Memory B cell (primary cell): ENCODE data around the gene EEF1AKMT4.
"Not testable (repeated sequence)": the region's sequence is repeated elsewhere in the genome, so short reads cannot be mapped to it uniquely, and the experiment has no call there.

Experiments
- ATAC-seq: fragments of 150-1000 bp; cut with Tn5 transposase; 2 replicates; pipeline ENCODE4 v1.10.0; 2021; ENCODE audit warnings: low read depth, mild to moderate bottlenecking, moderate library complexity
- DNase-seq, 2 donors: peaks; one replicate each; pipeline ENCODE4 v3.0.0; 2022; ENCODE audit warnings: low spot score in 2 of 2
- H3K27ac Mint-ChIP-seq: one replicate; pipeline ENCODE4 v1.8.0; 2022; ENCODE audit warnings: mild to moderate bottlenecking, moderate library complexity, mixed read lengths
- H3K27me3 Mint-ChIP-seq: one replicate; pipeline ENCODE4 v1.8.0; 2022; ENCODE audit warnings: mixed read lengths
- H3K36me3 Mint-ChIP-seq: one replicate; pipeline ENCODE4 v1.8.0; 2022; ENCODE audit warnings: mild to moderate bottlenecking, mixed read lengths
- H3K4me1 Mint-ChIP-seq: one replicate; pipeline ENCODE4 v1.8.0; 2022; ENCODE audit warnings: mixed read lengths
- H3K4me3 Mint-ChIP-seq: one replicate; pipeline ENCODE4 v1.8.0; 2022; ENCODE audit warnings: mild to moderate bottlenecking, moderate library complexity, mixed read lengths
- H3K9me3 Mint-ChIP-seq: one replicate; pipeline ENCODE4 v1.8.0; 2022; ENCODE audit warnings: mixed read lengths

The EEF1AKMT4 gene

DNA sequence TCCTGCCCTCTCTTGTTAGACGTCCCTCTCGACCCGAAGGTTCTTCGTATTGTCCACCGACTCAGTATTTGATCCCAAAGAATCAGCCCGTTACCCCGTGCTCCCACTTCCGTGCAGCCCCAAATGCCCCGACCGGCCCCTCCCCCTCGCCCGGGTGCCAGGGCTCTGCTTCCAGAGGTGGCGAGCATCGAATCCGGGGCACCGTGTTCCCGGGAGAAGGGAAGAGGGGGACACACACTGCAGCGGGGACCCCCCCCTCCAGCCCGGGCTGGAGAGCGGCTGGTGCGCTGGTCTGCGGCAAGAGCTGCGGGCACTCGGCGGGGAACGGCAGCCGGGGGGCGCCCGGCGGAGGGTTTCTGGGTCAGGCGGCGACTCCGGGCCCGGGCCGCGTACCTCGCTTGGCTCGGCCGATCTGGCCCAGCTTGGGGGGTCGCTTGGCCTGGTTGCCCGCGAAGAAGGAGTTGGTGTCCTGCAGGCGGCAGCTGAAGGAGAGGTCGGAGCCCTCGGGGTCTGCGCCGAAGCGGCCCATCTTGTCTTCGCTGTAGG, 11.3 kb downstream of the EEF1AKMT4 start:
- no peaks in the 10 kb centered on the region for H3K9me3 Mint-ChIP-seq
- peak overlapping the region; percentile 77 for H3K4me3 Mint-ChIP-seq
- H3K27me3 Mint-ChIP-seq = peaks cover 26% of the 10 kb centered on the region
- ATAC-seq (no peak), DNase-seq (no peak)
- peaks cover 19% of the 10 kb centered on the region for H3K4me1 Mint-ChIP-seq
- peaks cover 6% of the 10 kb centered on the region for H3K36me3 Mint-ChIP-seq
- H3K27ac Mint-ChIP-seq = no peak overlapping the region

DNA sequence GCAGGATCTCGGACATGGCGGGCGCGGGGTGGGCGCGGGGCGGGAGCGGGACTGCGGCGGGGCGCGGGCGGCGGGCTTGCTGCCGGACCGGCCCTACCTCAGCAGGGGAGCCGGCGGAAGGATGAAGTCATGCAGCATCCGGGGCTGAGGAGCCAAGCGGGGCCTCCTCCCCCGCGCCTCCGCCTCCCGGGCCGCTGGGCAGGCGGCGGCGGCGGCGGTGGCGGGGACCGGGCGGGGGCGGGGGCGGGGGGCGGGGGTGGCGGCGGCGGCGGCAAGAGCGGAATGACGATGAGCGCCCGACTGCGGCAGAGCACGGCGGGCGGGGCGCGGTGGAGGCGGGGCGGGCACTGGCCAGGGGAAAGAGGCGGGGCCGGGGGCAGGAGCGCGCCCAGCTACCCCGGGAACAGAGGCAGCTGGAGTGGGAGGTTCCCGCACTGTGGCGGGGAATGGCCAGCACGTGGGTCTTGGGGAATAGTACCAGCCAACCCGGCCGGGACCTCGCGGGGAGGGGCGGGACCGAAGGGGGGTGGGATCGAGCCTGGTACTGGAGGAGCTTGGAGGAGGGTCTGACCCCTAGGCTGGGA, 11.9 kb downstream of the EEF1AKMT4 start, which contains the start of gene CAMK2N2:
TSS of gene CAMK2N2 (minus strand) at position 284 of the 584 bp plus-strand sequence. CDS start at position 16, 268 bp downstream.
- H3K27me3 Mint-ChIP-seq = peaks cover 28% of the 10 kb centered on the region
- no peaks in the 10 kb centered on the region for H3K9me3 Mint-ChIP-seq
- peaks cover 6% of the 10 kb centered on the region for H3K36me3 Mint-ChIP-seq
- no peak within 1 kb of the TSS for H3K27ac Mint-ChIP-seq
- DNase-seq (no peak), ATAC-seq (peak; percentile 64)
- peaks cover 19% of the 10 kb centered on the region for H3K4me1 Mint-ChIP-seq
- peak within 1 kb of the TSS; percentile 77 for H3K4me3 Mint-ChIP-seq

DNA sequence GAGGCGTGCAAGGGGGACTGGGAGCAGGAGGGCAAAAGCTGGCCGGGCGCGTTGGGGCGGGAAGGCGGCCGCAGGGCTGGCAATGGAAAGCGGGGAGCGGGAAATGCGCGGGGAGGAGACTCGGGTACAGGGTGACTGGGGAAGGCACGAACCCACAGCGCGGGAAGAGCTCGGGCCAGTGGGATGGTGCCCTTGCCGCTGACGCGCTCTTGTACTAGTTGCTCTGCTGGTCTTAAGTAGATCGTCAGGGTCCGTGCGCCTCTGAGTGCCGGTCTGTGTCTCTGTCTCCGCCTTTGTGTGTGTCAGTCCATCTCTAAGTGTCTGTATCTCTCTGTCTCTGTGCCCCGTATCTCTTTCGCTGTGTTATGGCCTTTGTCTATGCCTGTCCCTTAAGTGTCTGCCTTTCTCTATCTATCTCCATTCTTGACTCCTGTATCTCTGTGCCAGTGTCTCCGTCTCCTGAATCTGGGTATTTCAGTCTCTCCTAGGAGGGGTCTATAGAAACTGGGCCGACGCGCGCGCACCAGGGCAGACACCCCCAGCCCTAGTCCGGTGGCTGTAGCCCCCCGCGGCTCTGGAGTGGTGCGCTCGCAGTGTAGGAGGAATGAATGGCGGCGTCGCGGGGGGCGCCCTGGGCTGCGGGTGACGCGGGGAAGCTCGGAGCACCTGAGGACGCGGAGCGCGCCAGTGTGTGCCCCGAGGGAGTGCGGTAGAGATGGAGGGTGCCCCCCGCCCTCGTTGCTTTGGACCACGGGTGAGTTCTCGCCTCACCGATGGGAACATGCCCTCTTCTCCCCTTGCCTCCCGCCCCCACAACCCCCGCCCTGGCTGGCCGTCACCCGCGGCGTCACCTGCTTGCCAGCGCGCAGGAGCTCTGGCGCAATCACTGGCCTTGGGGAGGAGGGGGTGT, 12.6 kb downstream of the EEF1AKMT4 start:
- H3K4me1 Mint-ChIP-seq = peaks cover 19% of the 10 kb centered on the region

DNA sequence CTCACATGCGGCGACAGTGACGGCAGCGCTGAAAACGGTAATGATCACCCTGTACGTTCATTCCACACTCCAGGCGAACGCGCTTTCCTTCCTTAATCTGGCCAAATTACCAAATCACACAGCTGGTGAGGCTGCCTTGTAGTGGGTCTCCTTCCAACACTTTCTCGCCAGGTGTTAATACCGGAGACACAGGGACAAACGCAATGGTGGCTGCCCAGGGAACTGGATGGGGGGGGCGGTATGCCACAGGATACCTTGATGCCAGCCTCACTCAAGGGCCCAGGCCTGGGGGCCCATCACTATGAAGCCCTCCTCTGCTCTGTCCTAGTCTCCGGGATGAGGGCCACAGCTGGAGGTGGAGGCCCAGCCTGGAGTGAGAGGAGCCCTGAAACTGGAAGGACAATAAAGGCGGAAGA, 13.3 kb downstream of the EEF1AKMT4 start:
- Mint-ChIP-seq H3K4me1 (peaks cover 19% of the 10 kb centered on the region), H3K27ac (no peak overlapping the region), H3K4me3 (peak overlapping the region; percentile 27), H3K36me3 (peaks cover 9% of the 10 kb centered on the region), H3K9me3 (peaks cover 4% of the 10 kb centered on the region), H3K27me3 (peaks cover 32% of the 10 kb centered on the region)
- DNase-seq (no peak), ATAC-seq (no peak)

More for the DNA sequence above, 12.6 kb downstream of the EEF1AKMT4 start:
- Mint-ChIP-seq H3K36me3 (peaks cover 6% of the 10 kb centered on the region), H3K4me3 (peak overlapping the region; percentile 74), H3K27me3 (peaks cover 29% of the 10 kb centered on the region), H3K9me3 (peaks cover under 1% of the 10 kb centered on the region), H3K27ac (no peak overlapping the region)
- DNase-seq (no peak), ATAC-seq (peak; percentile 6)

DNA sequence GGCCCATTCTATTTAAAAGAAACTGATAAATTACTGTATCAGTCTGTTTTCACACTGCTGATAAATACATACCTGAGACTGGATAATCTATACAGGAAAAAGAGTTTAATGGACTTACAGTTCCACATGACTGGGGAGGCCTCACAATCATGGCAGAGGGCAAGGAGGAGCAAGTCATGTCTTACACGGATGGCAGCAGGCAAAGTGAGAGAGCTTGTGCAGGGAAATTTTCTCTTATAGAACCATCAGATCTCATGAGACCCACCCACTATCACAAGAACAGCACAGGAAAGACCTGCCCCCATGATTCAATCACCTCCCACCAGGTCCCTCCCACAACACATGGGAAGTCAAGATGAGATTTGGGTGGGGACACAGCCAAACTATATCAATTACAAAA, 17.8 kb downstream of the EEF1AKMT4 start:
- not testable (repeated sequence) for H3K27ac Mint-ChIP-seq, H3K9me3 Mint-ChIP-seq, ATAC-seq, H3K4me1 Mint-ChIP-seq, H3K4me3 Mint-ChIP-seq, DNase-seq, H3K36me3 Mint-ChIP-seq
- H3K27me3 Mint-ChIP-seq = peaks cover 17% of the 10 kb centered on the region

DNA sequence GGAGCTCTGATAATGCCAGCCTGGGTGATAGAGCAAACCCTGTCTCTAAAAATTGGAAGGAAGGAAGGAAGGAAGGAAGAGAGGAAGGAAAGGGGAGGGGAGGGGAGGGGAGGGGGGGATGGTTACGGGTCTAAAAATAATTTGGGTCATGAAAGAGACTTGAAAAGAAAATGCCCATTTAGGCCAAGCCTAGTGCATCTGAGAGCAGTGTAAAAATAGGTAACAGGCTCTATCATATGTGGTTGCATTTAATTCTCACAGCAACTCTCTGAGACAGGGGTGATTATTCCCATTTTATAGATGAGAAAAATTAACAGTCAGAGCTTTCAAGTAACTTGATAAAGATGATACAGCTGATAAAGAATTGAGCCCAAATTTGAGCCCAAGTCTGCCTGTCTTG, 22.8 kb downstream of the EEF1AKMT4 start:
- peaks cover 3% of the 10 kb centered on the region for H3K36me3 Mint-ChIP-seq

DNA sequence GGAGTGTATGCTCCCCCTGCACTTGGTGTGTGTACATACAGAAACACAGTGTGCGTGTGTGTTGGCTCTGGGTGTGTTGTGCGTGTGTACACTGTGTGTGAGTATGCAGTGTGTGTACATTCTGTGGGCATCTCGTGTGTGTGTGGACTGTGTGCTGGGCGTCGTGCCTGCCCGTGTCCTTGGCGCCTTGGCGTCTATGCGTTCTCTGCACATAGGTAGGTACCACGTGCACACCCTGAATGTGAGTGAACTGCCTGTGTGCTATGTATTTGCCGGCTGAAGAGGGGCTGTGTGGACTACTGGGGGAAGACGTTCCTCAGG, 25.9 kb downstream of the EEF1AKMT4 start:
- Mint-ChIP-seq H3K4me3 (peak overlapping the region; percentile 16), H3K27me3 (peaks cover 27% of the 10 kb centered on the region), H3K27ac (no peak overlapping the region), H3K9me3 (peaks cover 2% of the 10 kb centered on the region), H3K36me3 (peaks cover 2% of the 10 kb centered on the region), H3K4me1 (peaks cover 5% of the 10 kb centered on the region)
- DNase-seq (no peak), ATAC-seq (no peak)

More for the DNA sequence above, 22.8 kb downstream of the EEF1AKMT4 start:
- DNase-seq = no peak
- peaks cover 18% of the 10 kb centered on the region for H3K27me3 Mint-ChIP-seq
- H3K9me3 Mint-ChIP-seq = peaks cover 4% of the 10 kb centered on the region
- H3K4me1 Mint-ChIP-seq = peaks cover 5% of the 10 kb centered on the region
- no peak for ATAC-seq
- H3K27ac Mint-ChIP-seq = no peak overlapping the region
- H3K4me3 Mint-ChIP-seq = no peak overlapping the region

DNA sequence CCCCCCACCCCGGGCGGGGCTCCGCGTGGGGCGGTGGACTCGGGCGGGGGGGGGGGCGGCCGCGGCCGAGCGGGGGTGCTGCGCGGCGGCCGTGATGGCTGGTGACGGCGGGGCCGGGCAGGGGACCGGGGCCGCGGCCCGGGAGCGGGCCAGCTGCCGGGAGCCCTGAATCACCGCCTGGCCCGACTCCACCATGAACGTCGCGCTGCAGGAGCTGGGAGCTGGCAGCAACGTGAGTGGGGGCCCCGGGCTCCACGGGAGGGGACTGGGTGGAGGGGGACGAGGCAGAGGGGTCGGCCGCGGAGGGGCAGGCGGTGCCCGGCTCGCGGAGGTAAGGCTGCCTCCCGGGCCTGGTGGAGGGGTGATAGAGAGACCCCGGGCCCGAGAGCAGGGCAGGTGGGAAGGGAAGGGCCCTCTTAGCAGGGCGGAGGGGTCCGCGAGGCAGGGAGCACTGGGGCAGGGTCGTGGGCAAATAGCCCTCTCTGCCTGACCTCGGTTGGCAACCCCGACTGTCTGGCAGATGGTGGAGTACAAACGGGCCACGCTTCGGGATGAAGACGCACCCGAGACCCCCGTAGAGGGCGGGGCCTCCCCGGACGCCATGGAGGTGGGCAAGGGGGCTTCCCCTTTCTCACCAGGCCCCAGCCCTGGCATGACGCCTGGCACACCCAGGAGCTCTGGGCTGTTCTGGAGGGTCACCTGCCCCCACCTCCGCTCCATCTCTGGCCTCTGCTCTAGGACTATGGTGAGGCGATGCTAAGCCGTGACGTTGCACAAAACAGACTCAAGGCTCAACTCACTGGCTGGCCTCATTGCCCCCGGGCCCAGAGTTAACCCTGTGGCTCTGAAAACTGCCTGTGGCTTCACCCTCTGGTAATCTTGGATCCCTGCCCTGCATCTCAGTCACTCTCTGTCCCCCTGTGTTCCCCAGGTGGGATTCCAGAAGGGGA, 26.8 kb downstream of the EEF1AKMT4 start, which contains the start of gene ECE2:
TSS of gene ECE2 (plus strand) at position 62 of the 950 bp plus-strand sequence. CDS start at position 194, 132 bp downstream.
- DNase-seq (no peak), ATAC-seq (no peak)
- H3K4me3 Mint-ChIP-seq = peak within 1 kb of the TSS; percentile 16
- H3K27ac Mint-ChIP-seq = no peak within 1 kb of the TSS
- H3K9me3 Mint-ChIP-seq = peaks cover 2% of the 10 kb centered on the region
- H3K27me3 Mint-ChIP-seq = peaks cover 27% of the 10 kb centered on the region
- peaks cover 5% of the 10 kb centered on the region for H3K4me1 Mint-ChIP-seq
- H3K36me3 Mint-ChIP-seq = peaks cover 2% of the 10 kb centered on the region

DNA sequence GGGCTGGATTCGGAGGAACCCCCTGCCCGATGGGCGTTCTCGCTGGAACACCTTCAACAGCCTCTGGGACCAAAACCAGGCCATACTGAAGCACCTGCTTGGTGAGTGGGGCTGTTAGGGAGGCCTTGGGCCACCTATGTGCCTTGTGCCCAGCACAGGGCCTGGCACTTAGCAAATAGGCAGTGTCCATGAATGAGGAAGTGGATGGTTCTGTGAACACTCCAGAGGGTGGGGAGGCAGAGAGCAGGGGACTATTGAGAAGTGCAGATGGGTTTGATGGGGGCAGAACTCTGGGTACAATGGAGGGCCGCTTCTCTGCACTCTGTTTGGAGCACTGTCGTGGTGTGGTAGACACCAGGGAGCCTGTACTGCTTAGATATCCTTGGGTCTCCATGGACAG, 27.9 kb downstream of the EEF1AKMT4 start:
- no peak for ATAC-seq
- Mint-ChIP-seq H3K9me3 (no peaks in the 10 kb centered on the region), H3K4me3 (no peak overlapping the region), H3K4me1 (peaks cover 5% of the 10 kb centered on the region), H3K27me3 (peaks cover 30% of the 10 kb centered on the region), H3K36me3 (no peaks in the 10 kb centered on the region), H3K27ac (no peak overlapping the region)
- no peak for DNase-seq

DNA sequence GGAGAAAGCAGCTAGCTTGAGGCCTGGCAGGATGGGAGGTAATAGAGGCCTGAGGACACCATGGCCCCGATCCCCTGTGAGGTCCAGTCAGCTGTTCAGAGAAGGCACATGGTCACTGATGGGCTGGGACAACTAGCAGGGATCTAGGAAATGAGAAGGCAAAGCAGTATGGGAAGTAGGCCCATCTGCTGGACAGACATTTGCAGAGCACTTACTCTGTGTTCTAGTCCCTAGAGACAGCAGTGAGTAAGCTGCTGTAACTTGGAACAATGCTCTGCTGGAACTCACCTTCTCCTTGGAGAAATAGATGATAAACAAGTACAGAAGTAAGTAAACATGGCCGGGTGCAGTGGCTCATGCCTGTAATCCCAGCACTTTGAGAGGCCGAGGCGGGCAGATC, 33.5 kb downstream of the EEF1AKMT4 start:
- H3K27me3 Mint-ChIP-seq = peaks cover 26% of the 10 kb centered on the region
- H3K27ac Mint-ChIP-seq = no peak overlapping the region
- no peaks in the 10 kb centered on the region for H3K36me3 Mint-ChIP-seq
- H3K4me1 Mint-ChIP-seq = no peaks in the 10 kb centered on the region
- no peaks in the 10 kb centered on the region for H3K9me3 Mint-ChIP-seq
- ATAC-seq (no peak), DNase-seq (no peak)
- no peak overlapping the region for H3K4me3 Mint-ChIP-seq

DNA sequence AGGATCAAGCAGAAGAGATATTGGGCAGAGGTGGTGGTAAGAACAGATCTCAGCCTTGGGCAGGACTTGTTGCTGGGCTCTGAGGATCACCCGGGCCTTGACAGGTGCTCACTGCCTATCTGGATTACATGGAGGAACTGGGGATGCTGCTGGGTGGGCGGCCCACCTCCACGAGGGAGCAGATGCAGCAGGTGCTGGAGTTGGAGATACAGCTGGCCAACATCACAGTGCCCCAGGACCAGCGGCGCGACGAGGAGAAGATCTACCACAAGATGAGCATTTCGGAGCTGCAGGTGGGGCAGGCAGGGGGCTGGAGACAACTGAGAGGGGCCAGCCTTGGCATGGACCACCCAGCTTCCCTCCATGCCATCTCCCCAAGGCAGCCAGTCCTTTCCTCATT, 34.2 kb downstream of the EEF1AKMT4 start:
- Mint-ChIP-seq H3K27ac (no peak overlapping the region), H3K4me3 (no peak overlapping the region), H3K4me1 (no peaks in the 10 kb centered on the region), H3K27me3 (peaks cover 23% of the 10 kb centered on the region), H3K9me3 (no peaks in the 10 kb centered on the region), H3K36me3 (no peaks in the 10 kb centered on the region)
- ATAC-seq (no peak), DNase-seq (no peak)

DNA sequence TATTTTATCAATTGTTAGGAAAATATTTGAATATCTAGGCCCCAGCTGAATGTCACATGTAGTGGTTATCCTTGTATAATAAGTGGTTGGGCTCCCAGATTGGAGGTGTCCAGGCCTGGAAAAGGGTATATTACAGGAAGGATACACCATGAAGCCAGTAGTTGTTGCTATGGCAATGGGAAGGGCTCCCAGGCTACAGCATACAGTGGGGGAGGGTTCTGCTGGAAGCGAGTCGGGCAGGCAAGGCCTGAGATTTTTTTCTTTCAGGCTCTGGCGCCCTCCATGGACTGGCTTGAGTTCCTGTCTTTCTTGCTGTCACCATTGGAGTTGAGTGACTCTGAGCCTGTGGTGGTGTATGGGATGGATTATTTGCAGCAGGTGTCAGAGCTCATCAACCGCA, 35.2 kb downstream of the EEF1AKMT4 start:
- H3K9me3 Mint-ChIP-seq = no peaks in the 10 kb centered on the region
- H3K4me1 Mint-ChIP-seq = no peaks in the 10 kb centered on the region
- H3K27ac Mint-ChIP-seq = no peak overlapping the region
- no peak for DNase-seq
- H3K27me3 Mint-ChIP-seq = peaks cover 21% of the 10 kb centered on the region
- H3K36me3 Mint-ChIP-seq = no peaks in the 10 kb centered on the region
- H3K4me3 Mint-ChIP-seq = no peak overlapping the region
- no peak for ATAC-seq

DNA sequence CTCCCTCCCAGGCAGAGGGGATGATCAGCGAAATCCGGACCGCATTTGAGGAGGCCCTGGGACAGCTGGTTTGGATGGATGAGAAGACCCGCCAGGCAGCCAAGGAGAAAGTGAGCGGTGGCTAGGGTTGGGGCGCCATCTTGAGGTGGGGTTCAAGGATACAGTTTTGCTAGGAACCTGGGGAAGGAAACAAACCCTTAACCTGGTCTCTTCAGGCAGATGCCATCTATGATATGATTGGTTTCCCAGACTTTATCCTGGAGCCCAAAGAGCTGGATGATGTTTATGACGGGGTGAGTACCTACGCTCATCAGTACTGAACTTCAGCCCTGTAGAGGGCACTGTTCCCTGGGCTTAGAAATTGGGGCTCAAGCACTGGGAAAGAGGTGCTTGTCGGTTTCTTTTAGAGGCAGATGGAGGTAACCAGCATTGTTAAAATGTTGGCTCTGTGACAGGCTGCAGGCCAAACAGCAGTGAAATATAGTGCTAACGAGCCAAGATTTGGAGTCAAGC, 40.0 kb downstream of the EEF1AKMT4 start:
- Mint-ChIP-seq H3K36me3 (no peaks in the 10 kb centered on the region), H3K4me3 (no peak overlapping the region), H3K4me1 (no peaks in the 10 kb centered on the region), H3K9me3 (no peaks in the 10 kb centered on the region), H3K27me3 (peaks cover 16% of the 10 kb centered on the region), H3K27ac (no peak overlapping the region)
- ATAC-seq = peak; percentile 74
- peak; percentile 32 to 34 for DNase-seq
